Lung (tissue), 12 donors: Measurements from ENCODE around the gene TPM4. TPM values are rescaled to one million over a fixed set of nuclear protein-coding genes. Genes with fewer than 3 reads are reported as not detected.
"Not testable (repeated sequence)": the region's sequence is repeated elsewhere in the genome, so short reads cannot be mapped to it uniquely, and the experiment has no call there.

Source experiments
- ATAC-seq: fragments of 200-7000 bp; cut with Tn5 transposase; one replicate; pipeline ENCODE4 v1.9.1; 2020; ENCODE audit warnings: moderate number of reproducible peaks; ENCODE audit not compliant: insufficient read depth, low FRiP score
- DNase-seq, 3 donors: peaks; one replicate each; pipeline ENCODE4 v3.0.0-alpha.2; 2013 to 2017
- H3K27ac ChIP-seq, 2 donors: one replicate each; pipeline ENCODE4 v1.5.1; 2013; ENCODE audit warnings: mild to moderate bottlenecking in 2 of 2, moderate library complexity in 2 of 2, control low read depth in 1 of 2, inconsistent platforms in 1 of 2, low read depth in 1 of 2, low read length in 1 of 2
- H3K27me3 ChIP-seq, 3 donors: one replicate each; pipeline ENCODE4 v1.5.1; 2013; ENCODE audit warnings: low read length in 2 of 3; ENCODE audit not compliant: control insufficient read depth in 3 of 3, insufficient read depth in 3 of 3
- H3K36me3 ChIP-seq, 4 donors: one replicate each; pipeline ENCODE4 v1.5.1; 2013; ENCODE audit warnings: low read length in 4 of 4, mild to moderate bottlenecking in 1 of 4, moderate library complexity in 1 of 4; ENCODE audit not compliant: control insufficient read depth in 4 of 4, insufficient read depth in 4 of 4
- H3K4me1 ChIP-seq, 5 donors: one replicate each; pipeline ENCODE4 v1.5.1; 2013; ENCODE audit warnings: low read length in 5 of 5, mild to moderate bottlenecking in 2 of 5, moderate library complexity in 1 of 5; ENCODE audit not compliant: control insufficient read depth in 5 of 5, insufficient read depth in 5 of 5
- H3K4me3 ChIP-seq: one replicate; pipeline ENCODE4 v1.5.1; 2013; ENCODE audit warnings: mild to moderate bottlenecking, control low read depth, moderate library complexity
- H3K9ac ChIP-seq, 2 donors: one replicate each; pipeline ENCODE4 v1.5.1; 2013; ENCODE audit warnings: low read length in 2 of 2, control low read depth in 1 of 2; ENCODE audit not compliant: insufficient read depth in 1 of 2
- H3K9me3 ChIP-seq, 4 donors: one replicate each; pipeline ENCODE4 v1.5.1; 2013; ENCODE audit warnings: low read length in 3 of 4, mild to moderate bottlenecking in 1 of 4, moderate library complexity in 1 of 4; ENCODE audit not compliant: control insufficient read depth in 4 of 4, insufficient read depth in 3 of 4
- WGBS, 2 donors: extraction: QIAGEN DNeasy Blood & Tissue Kit; methylation state at CpG; one replicate each; pipeline ENCODE4 v1.1.7; 2013; 5-methylcytosine and 5-hydroxymethylcytosine counted together
- polyA plus RNA-seq, 2 donors: library from polyadenylated mRNA; stranded (reverse); fragments of 200-250 nt; gene quantifications; one replicate each; pipeline ENCODE4 v1.2.1, GENCODE V29; 2013
- total RNA-seq, 2 donors: library from RNA; depleted of rRNA in 1 of 2; stranded (reverse); fragments of >200 nt in 1 of 2; gene quantifications; one replicate each; pipeline ENCODE4 v1.2.1, GENCODE V29; 2014 to 2021
- TF ChIP-seq, protein P1 (sequence below): IDR thresholded peaks from 2 replicates; pipeline ENCODE4 v1.5.1; 2012; ENCODE audit warnings: mild to moderate bottlenecking; ENCODE audit errors: control extremely low read depth, extremely low read depth
- donor health status: control.
- donor health status: control.
- donor health status: Bipolar disorder and iron deficiency.
- donor health status: healthy.
- donor health status: DM: yes; HTN: yes; CAD: no.

The TPM4 gene
- total and polyA plus RNA-seq, 4 donors = 274 to 438 (median 383) TPM

- TF ChIP-seq, protein P1, sequence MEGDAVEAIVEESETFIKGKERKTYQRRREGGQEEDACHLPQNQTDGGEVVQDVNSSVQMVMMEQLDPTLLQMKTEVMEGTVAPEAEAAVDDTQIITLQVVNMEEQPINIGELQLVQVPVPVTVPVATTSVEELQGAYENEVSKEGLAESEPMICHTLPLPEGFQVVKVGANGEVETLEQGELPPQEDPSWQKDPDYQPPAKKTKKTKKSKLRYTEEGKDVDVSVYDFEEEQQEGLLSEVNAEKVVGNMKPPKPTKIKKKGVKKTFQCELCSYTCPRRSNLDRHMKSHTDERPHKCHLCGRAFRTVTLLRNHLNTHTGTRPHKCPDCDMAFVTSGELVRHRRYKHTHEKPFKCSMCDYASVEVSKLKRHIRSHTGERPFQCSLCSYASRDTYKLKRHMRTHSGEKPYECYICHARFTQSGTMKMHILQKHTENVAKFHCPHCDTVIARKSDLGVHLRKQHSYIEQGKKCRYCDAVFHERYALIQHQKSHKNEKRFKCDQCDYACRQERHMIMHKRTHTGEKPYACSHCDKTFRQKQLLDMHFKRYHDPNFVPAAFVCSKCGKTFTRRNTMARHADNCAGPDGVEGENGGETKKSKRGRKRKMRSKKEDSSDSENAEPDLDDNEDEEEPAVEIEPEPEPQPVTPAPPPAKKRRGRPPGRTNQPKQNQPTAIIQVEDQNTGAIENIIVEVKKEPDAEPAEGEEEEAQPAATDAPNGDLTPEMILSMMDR = no peak
- ATAC-seq = no peak
- no peak overlapping the region for H3K9ac ChIP-seq
- H3K27me3 ChIP-seq = no peaks in the 10 kb centered on the region
- DNase-seq = no peak
- no peak overlapping the region for H3K27ac ChIP-seq
- H3K36me3 ChIP-seq = peaks cover 19 to 61% (median 50%) of the 10 kb centered on the region in 4 donors
- 91 to 95% methylated on average over 6 of the region's 6 CpGs for WGBS, 2 donors
- no peaks in the 10 kb centered on the region for H3K9me3 ChIP-seq
- H3K4me1 ChIP-seq = peaks cover 0 to 1% (median 0%) of the 10 kb centered on the region in 5 donors
- no peak overlapping the region for H3K4me3 ChIP-seq
Observed at GRCh38 chr19:16098821-16099220, 22.5 kb downstream of the TPM4 start.

- not testable (repeated sequence) for ATAC-seq, H3K27me3 ChIP-seq, H3K9ac ChIP-seq, H3K4me1 ChIP-seq, DNase-seq, H3K27ac ChIP-seq, H3K9me3 ChIP-seq, H3K4me3 ChIP-seq
- peaks cover 19 to 57% (median 49%) of the 10 kb centered on the region in 4 donors for H3K36me3 ChIP-seq
- WGBS, 2 donors = 94 to 96% methylated on average over 8 of the region's 8 CpGs
Observed at GRCh38 chr19:16099314-16099965, 23.1 kb downstream of the TPM4 start.

DNA sequence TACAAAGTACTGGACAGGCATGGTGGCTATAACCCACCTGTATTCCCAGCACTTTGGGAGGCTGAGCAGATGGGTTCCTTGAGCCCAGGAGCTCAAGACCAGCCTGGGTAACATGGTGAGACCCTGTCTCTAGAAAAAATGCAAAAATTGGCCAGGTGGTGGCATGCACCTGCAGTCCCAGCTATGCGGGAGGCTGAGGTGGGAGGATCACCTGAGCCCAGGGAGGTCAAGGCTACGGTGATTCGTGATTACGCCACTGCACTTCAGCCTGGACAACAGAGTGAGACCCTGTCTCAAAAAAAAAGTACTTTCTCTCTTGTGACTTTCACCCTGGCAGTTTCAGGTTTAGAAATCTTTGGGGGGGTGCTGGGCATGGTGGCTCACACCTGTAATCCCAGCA lies 24.2 kb downstream of the TPM4 start:
- TF ChIP-seq, protein P1 = no peak
- peaks cover 15 to 46% (median 40%) of the 10 kb centered on the region in 4 donors for H3K36me3 ChIP-seq
- no peak overlapping the region for H3K4me3 ChIP-seq
- DNase-seq = no peak
- H3K4me1 ChIP-seq = peaks cover 0 to 1% (median 0%) of the 10 kb centered on the region in 5 donors
- H3K27me3 ChIP-seq = no peaks in the 10 kb centered on the region
- ATAC-seq = no peak
- WGBS, 2 donors = 96 to 97% methylated on average over 4 of the region's 4 CpGs
- H3K27ac ChIP-seq = no peak overlapping the region
- H3K9ac ChIP-seq = no peak overlapping the region
- no peaks in the 10 kb centered on the region for H3K9me3 ChIP-seq

DNA sequence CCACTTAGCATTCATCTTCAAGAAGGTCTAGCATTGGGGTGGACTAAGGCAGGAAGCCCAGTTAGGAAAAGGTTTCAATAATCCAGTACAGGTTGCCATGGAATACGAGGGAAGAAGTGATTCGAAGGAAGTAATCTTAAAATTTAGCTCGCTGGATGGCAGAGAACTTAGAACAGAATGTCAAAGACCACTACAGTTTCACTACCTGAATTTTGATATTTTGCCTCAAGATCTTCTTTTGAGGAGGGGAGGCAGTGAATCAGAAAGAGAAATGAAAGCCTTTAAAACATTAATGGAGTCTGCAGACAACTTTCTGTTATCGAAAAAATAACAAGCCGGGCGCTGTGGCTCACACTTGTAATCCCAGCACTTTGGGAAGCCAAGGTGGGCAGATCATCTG lies 28.4 kb downstream of the TPM4 start:
- H3K27me3 ChIP-seq = no peaks in the 10 kb centered on the region
- no peak for DNase-seq
- H3K27ac ChIP-seq = no peak overlapping the region
- H3K36me3 ChIP-seq = peaks cover 5 to 24% (median 21%) of the 10 kb centered on the region in 4 donors
- TF ChIP-seq, protein P1 = no peak
- H3K9ac ChIP-seq = no peak overlapping the region
- H3K9me3 ChIP-seq = no peaks in the 10 kb centered on the region
- no peaks in the 10 kb centered on the region for H3K4me1 ChIP-seq
- no peak for ATAC-seq
- 79 to 81% methylated on average over 6 of the region's 6 CpGs for WGBS, 2 donors
- no peak overlapping the region for H3K4me3 ChIP-seq
